ENCODE data around the gene CASK. TPM values are rescaled to one million over a fixed set of nuclear protein-coding genes. Genes with fewer than 3 reads are reported as not detected.

CASK gene
- polyA plus RNA-seq, 1 donor from 2014 or later, result 58.3 TPM

DNA sequence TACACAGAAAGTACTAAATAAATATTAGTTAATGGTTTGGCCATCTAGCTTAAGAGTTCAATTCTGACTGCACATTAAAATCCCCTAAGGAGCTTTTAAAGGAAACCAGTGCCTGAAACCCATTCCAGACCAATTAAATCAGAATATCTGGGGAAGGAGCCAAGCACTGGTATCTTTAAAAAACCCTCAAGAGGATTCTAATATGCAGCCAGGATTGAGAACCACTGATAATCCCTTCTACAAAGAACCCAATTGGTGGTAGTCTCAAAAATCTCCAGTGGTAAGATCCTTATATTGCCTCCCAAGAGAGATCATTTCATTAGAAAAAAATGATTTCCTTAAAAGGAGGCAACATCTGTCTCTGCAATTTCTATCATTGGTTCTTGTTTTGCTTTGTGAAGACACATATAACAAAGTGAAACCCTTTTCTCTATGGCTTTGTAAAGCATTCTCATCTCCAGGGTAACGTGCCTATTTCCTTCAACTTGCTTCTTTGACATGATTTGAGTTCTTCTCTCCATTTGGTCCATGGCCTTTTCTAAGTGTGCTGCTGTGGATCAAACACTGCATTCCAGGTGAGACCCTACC lies 231.1 kb downstream of the CASK start:
- Histone ChIP-seq H3F3A (ENCODE audit: insufficient read depth, low read length, poor library complexity, severe bottlenecking) (no peaks in the 10 kb centered on the region), H2AFZ (ENCODE audit: low read depth, low read length) (no peak overlapping the region), H3K27ac (ENCODE audit: low read length) (no peak overlapping the region), H3K27me3 (ENCODE audit: insufficient read depth, low read depth, low read length) (no peaks in the 10 kb centered on the region), H3K9ac (ENCODE audit: low read length) (no peak overlapping the region), H3K36me3 (ENCODE audit: insufficient read depth, low read length) (no peaks in the 10 kb centered on the region), H3K79me2 (replicated peaks; ENCODE audit: insufficient read depth, low read length) (no peaks in the 10 kb centered on the region), H4K20me1 (ENCODE audit: insufficient read depth) (no peaks in the 10 kb centered on the region), H3K9me2 (ENCODE audit: insufficient read depth, low read length) (no peaks in the 10 kb centered on the region), H3K4me3 (ENCODE audit: low read length) (no peak overlapping the region), H3K4me2 (ENCODE audit: low read length) (no peak overlapping the region), H3K9me3 (ENCODE audit: low read length) (no peaks in the 10 kb centered on the region)
- no peak for TF ChIP-seq POLR2AphosphoS5 (IDR thresholded peaks at IDR 0.05)
- no peak for TF ChIP-seq TAF1 (IDR thresholded peaks at IDR 0.05; ENCODE audit: low read depth)
- TF ChIP-seq EZH2 (IDR thresholded peaks at IDR 0.05; ENCODE audit: borderline replicate concordance, insufficient read depth, low read length, poor library complexity, severe bottlenecking), result no peak
- TF ChIP-seq MXI1 (conservative IDR thresholded peaks at IDR 0.05; ENCODE audit: poor library complexity, severe bottlenecking), result no peak
- TF ChIP-seq RAD21 (conservative IDR thresholded peaks at IDR 0.05), result no peak
- TF ChIP-seq, protein P1, sequence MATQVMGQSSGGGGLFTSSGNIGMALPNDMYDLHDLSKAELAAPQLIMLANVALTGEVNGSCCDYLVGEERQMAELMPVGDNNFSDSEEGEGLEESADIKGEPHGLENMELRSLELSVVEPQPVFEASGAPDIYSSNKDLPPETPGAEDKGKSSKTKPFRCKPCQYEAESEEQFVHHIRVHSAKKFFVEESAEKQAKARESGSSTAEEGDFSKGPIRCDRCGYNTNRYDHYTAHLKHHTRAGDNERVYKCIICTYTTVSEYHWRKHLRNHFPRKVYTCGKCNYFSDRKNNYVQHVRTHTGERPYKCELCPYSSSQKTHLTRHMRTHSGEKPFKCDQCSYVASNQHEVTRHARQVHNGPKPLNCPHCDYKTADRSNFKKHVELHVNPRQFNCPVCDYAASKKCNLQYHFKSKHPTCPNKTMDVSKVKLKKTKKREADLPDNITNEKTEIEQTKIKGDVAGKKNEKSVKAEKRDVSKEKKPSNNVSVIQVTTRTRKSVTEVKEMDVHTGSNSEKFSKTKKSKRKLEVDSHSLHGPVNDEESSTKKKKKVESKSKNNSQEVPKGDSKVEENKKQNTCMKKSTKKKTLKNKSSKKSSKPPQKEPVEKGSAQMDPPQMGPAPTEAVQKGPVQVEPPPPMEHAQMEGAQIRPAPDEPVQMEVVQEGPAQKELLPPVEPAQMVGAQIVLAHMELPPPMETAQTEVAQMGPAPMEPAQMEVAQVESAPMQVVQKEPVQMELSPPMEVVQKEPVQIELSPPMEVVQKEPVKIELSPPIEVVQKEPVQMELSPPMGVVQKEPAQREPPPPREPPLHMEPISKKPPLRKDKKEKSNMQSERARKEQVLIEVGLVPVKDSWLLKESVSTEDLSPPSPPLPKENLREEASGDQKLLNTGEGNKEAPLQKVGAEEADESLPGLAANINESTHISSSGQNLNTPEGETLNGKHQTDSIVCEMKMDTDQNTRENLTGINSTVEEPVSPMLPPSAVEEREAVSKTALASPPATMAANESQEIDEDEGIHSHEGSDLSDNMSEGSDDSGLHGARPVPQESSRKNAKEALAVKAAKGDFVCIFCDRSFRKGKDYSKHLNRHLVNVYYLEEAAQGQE (IDR thresholded peaks at IDR 0.05; ENCODE audit: borderline replicate concordance), result no peak
- no peak for TF ChIP-seq EP300 (conservative IDR thresholded peaks at IDR 0.05; ENCODE audit: poor library complexity, severe bottlenecking)
- TF ChIP-seq, protein P2, sequence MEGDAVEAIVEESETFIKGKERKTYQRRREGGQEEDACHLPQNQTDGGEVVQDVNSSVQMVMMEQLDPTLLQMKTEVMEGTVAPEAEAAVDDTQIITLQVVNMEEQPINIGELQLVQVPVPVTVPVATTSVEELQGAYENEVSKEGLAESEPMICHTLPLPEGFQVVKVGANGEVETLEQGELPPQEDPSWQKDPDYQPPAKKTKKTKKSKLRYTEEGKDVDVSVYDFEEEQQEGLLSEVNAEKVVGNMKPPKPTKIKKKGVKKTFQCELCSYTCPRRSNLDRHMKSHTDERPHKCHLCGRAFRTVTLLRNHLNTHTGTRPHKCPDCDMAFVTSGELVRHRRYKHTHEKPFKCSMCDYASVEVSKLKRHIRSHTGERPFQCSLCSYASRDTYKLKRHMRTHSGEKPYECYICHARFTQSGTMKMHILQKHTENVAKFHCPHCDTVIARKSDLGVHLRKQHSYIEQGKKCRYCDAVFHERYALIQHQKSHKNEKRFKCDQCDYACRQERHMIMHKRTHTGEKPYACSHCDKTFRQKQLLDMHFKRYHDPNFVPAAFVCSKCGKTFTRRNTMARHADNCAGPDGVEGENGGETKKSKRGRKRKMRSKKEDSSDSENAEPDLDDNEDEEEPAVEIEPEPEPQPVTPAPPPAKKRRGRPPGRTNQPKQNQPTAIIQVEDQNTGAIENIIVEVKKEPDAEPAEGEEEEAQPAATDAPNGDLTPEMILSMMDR (IDR thresholded peaks at IDR 0.05; ENCODE audit: poor library complexity, severe bottlenecking), result no peak
- TF ChIP-seq SMC3 (conservative IDR thresholded peaks at IDR 0.05; ENCODE audit: poor library complexity), result no peak

DNA sequence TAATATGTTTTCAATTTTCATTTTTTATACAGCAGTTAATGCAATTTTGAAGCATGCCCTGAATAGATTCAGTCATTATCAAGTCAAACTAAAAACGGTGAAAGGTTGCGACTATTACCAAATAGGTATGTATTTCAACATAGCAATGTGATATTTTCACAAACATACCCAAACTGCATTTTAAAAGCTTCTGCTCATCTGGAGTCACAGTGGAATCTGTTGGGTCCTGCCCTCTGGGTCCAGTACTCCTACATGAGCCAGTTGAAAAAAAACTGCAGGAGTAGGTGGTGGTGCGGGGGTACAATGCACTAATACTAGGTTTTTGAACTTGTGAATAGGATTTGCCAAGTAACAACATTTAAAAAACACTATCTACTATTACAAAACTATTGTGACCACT lies 233.6 kb downstream of the CASK start:
- no peaks in the 10 kb centered on the region for H3K36me3 ChIP-seq (ENCODE audit: insufficient read depth, low read length)
- H4K20me1 ChIP-seq (ENCODE audit: insufficient read depth), result no peaks in the 10 kb centered on the region
- no peaks in the 10 kb centered on the region for H3K79me2 ChIP-seq (replicated peaks; ENCODE audit: insufficient read depth, low read length)
- TF ChIP-seq, protein P1 (IDR thresholded peaks at IDR 0.05; ENCODE audit: borderline replicate concordance), result no peak
- no peak for TF ChIP-seq RAD21 (conservative IDR thresholded peaks at IDR 0.05)
- TF ChIP-seq MXI1 (conservative IDR thresholded peaks at IDR 0.05; ENCODE audit: poor library complexity, severe bottlenecking), result no peak
- no peak for TF ChIP-seq SMC3 (conservative IDR thresholded peaks at IDR 0.05; ENCODE audit: poor library complexity)
- TF ChIP-seq POLR2AphosphoS5 (IDR thresholded peaks at IDR 0.05), result no peak
- TF ChIP-seq EP300 (conservative IDR thresholded peaks at IDR 0.05; ENCODE audit: poor library complexity, severe bottlenecking), result no peak
- TF ChIP-seq, protein P2 (IDR thresholded peaks at IDR 0.05; ENCODE audit: poor library complexity, severe bottlenecking), result no peak
- TF ChIP-seq EZH2 (IDR thresholded peaks at IDR 0.05; ENCODE audit: borderline replicate concordance, insufficient read depth, low read length, poor library complexity, severe bottlenecking), result no peak
- TF ChIP-seq TAF1 (IDR thresholded peaks at IDR 0.05; ENCODE audit: low read depth), result no peak
- H3K9me2 ChIP-seq (ENCODE audit: insufficient read depth, low read length), result no peaks in the 10 kb centered on the region
- no peak overlapping the region for H2AFZ ChIP-seq (ENCODE audit: low read depth, low read length)
- H3K9ac ChIP-seq (ENCODE audit: low read length), result no peak overlapping the region
- H3K9me3 ChIP-seq (ENCODE audit: low read length), result no peaks in the 10 kb centered on the region
- H3K4me2 ChIP-seq (ENCODE audit: low read length), result no peak overlapping the region
- no peak overlapping the region for H3K27ac ChIP-seq (ENCODE audit: low read length)
- no peaks in the 10 kb centered on the region for H3K27me3 ChIP-seq (ENCODE audit: insufficient read depth, low read depth, low read length)
- no peaks in the 10 kb centered on the region for H3F3A ChIP-seq (ENCODE audit: insufficient read depth, low read length, poor library complexity, severe bottlenecking)
- no peak overlapping the region for H3K4me3 ChIP-seq (ENCODE audit: low read length)
